GM18861 (cell line): Measurements from ENCODE around the gene SFXN5.
A peak's percentile ranks its signal among the peaks of the same experiment; 100 is the strongest.

Source experiments
- ATAC-seq: cut with Tn5 transposase; IDR thresholded peaks from one replicate; pipeline ENCODE4 v1.9.1; 2021; ENCODE audit not compliant: unreplicated experiment

Gene SFXN5

DNA sequence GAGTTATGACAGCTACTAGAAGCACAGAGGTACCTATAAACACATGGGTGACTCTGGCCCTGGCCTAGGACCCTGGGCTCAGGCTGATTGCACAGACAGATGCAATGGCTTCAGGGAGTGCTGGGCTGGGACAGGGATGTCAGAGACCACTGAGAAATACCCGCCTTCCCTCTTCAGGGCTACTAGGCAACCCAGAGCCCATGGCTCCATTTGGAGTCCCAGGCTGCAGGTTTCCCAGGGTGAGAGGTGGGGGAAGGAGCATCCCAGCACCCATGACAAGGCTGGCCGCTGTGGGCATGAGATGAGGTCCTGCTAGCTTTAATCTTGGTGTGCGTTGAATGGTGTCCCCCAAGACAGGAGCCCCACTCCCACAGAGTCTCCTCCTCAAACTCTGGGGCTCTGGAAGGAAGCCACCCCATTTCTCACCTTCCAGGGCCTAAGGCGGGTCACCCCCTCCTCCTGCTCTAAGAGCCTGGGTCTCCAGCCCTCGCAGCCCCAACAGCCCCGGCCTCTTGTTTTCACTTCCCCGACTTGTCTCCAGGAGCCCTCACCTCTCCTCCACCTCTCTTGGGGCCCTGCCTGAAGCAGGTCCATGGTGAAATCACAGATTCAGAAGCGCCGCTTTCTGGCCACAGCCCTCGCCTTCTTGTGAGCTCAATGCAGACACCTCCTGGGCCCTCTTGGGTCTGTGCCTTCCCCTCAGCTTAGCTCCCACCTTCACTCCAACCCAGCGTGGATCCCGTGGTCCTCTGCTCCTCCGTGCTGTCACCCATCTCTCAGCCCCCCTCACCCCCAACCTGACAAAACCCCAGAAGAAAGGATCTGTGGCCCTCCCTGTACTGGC lies 112.7 kb downstream of the SFXN5 start:
- ATAC-seq: no peak

DNA sequence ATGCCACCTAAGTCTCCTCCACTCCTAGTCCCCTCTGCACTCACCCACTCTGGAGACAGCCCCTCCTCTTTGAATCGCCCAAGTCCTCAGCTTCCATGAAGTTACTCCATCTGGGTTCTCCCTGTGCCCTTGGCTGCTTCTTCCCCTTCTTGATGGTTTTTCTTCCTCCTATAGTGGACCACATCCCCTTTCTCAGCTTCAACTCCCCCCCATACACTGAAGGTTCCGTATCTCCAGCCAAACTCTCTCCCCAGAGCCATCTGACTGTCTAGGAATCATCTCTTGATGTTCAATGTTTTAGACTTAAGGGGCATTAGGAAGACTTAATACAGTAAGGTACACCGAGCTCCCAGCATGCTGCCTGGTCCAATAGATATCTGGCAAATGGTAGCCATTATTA lies 114.6 kb downstream of the SFXN5 start:
- no peak for ATAC-seq

DNA sequence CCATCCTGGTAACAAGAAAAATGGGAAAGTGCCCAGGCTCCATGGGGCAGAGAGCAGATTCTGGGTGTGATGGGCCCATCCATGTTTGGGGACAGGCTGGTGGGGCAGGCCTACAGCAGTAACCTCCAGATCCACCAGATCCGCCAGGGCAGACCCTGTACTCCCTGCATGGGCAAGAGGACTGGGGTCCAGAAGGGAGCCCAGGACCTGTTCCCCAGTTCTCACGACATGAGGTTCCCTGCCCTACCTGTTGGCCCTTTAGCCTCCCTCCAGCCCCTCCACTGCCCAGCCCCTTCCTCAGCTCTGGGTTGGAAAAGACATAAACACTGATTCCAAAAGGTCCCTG lies 115.5 kb downstream of the SFXN5 start:
- no peak for ATAC-seq

DNA sequence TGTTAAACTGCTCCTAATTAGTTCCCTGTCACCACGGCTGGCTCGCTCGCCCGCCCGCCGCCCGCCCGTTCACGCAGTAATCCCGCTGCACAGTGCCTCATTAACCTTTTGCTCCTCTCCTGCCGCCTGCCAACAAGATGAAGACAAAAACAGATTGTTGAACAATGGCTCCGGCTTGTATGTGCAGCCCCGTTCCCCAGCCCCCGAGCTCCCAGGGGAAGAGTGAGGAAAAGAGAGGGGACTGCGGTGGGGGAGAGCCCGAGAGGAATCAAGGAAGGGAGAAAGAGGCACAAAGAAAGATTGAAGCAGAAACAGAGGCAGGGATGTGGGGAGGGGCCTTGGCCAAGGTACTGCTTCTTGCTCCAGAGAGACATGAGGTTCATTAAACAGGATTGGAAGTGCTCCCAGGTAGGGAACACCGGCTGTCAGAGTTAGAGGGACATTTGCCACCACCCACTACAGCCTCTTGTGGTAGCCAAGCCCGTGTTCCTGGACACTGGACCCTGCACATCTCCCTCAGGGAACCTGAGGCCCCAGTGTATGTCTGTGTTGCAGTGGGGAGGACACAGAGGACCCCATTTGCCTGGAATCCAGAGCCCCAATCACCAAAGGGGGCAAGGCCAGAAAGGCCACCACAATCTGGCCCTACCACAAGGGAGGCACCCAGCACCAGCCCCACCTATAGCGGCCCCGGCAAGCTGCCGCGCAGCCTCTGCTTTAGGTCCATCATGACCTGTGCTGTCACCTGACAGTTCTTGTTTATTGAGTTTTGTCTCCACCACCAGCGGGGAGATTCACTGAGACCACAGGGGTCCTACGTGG lies 116.1 kb downstream of the SFXN5 start:
- ATAC-seq: no peak

DNA sequence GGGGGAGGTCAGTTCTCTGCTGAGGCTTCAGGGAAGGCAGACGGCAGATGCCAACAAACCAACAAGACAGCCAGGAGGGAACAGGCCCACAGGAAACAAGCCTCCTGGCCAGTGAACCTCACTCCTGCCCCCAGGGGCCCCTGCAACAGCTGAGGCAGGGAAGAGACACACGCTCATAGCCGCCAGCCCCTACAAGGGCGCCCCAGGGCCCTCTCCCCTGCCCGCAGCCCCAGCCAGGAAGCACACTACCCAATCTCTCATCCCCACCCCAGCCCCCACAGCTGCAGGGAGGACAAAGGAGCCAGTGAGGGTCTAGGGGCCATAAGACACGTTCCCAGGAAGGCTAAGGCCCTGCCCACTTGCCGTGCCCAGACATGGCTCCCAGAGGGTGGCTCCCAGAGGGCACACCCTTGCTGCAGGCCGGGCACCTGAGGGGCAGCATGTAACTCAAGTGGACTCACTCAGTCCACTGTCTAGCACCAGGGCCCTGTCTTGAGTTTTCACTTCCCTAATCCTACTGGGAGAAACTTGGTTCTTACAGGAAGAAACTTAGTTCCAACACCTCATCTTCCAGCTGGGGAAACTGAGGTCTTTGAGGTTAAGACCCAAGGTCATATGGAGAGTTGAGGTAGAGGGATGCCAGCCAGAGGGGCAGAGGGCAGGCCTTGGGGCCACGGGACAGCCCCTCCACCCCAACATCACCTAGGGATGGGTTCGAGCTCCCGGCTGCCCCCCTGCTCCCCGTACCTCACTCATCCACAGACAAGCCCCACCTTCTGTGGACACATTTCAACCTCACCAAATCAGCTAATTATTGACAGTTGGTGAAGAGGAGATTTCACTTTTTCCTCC lies 116.9 kb downstream of the SFXN5 start:
- ATAC-seq: no peak

DNA sequence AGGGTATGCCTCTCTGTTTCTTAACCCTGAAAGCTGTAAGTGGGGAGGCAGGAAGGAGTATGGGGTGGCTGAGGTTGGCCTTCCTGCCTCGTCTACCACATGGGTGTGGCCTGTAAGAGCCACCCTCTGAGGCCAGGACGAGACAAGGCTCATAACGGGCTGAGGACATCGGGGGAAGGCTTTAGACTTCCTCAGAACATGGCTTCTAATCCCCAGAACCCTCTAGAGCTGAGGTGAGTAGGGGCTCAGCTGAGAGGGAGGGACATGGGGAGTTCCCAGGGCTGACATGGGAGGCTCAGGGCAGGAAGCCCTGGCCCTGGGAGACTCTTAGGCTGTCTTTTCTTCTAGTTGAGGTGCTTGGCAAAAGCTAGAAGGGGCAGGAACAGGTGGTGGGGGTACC lies 117.5 kb downstream of the SFXN5 start:
- ATAC-seq: peak; percentile 66

DNA sequence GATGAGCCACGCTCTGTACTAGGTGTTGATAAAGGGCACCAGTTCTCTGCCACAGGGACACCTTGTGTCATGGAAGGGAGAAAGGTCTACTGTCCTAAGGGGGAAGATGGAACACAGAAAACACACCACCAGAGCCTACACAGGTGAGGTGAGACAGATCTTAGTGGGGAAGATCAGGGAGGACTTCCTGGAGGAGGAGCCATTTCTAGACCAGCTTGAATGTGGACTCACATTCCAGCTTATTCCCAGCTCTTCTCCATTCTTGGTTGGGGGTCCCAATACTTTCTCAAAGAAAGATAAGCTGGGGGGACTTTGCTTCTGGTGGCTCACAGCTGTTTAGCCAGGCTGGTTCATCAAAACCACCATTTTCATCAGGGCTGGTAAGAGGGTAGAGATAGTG lies 118.0 kb downstream of the SFXN5 start:
- ATAC-seq: no peak

DNA sequence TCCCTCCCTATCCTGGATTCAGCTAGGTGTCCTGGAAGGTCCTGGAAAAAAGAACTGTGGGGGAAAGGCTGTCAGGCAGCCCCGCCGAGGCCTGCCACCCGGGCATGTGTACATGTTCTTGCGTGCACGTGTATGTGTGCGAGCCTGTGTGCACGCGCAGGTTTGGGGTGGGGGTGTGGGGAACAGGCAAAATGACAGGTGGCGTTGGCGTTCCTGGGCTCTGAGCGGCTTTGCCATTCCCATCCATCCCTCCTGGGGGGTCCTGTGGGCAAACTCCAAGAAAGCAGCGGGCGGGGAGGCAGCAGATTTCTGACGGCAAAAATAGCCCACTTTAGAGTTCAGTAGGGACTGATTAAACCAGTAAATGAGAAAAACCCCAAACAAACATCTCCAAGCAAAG lies 118.6 kb downstream of the SFXN5 start:
- no peak for ATAC-seq

DNA sequence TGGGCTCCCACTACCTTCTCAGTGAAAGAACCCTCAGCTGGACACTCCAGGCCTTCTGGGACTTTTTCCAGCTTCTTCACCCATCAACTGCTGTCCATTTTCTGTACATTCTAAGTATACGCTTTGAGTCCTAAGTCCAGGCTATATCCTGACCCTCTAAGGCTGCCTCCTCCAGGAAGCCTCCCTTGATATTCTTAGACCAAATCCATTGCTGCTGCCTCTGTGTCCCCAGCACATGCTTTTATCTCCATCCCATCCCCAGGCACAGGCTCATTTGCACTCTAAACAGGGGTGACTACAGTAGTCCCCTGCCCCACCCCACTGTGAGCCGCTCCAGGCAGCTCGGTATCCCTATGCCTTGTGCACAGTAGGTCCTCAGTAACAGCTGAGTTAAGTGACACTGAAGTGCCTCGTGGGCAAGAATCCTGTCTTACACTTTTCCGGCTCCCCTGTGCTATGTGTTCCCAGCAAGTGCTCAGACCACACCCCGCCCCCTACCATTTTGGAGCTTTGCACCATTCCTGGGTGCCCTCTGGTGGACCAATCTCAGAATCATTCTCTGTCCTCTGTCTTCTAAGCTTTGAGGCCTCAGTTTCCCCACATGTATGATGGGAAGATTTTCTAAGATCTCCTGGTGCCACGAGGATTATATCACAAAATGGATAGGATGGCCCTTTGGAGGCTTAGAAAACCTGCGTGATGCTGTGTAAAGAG lies 119.2 kb downstream of the SFXN5 start:
- ATAC-seq: no peak

DNA sequence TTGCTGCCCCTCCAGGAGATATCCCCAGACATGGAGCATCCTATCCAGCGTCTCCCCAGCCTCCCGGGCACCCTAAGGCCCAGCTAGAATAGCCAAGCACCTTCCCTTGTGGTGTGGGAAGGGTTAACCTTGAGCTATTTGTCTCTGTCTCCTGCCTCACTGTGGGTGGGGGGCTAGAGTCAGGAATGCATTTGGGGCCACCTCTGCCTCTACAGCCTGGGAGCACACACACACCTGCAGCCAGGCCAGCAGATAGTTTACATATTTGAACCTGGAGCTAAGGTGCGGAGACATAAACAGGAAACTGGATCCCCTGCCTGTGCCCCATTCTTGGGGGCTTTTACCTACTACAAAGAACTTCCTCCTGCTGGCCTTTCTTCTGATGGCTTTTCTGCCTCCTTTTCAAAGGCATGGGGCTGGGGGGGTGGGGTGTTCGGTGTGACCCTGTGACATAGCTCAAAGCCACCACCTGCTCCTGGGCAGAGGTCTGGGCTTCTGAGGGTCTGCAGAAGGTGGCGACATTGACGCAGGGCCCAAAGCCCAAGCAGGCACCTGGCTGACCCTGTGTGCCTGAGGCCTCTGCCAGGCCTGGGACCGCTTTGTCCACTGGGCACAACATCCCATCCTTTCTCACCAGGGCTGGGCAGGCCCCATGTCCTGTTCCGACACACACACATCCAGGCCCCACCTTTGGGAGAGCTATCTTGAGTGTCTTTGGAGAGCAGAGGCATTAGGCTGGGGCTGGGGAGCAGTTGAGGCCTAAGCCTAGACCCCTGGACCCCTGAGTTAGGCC lies 120.0 kb downstream of the SFXN5 start:
- no peak for ATAC-seq

DNA sequence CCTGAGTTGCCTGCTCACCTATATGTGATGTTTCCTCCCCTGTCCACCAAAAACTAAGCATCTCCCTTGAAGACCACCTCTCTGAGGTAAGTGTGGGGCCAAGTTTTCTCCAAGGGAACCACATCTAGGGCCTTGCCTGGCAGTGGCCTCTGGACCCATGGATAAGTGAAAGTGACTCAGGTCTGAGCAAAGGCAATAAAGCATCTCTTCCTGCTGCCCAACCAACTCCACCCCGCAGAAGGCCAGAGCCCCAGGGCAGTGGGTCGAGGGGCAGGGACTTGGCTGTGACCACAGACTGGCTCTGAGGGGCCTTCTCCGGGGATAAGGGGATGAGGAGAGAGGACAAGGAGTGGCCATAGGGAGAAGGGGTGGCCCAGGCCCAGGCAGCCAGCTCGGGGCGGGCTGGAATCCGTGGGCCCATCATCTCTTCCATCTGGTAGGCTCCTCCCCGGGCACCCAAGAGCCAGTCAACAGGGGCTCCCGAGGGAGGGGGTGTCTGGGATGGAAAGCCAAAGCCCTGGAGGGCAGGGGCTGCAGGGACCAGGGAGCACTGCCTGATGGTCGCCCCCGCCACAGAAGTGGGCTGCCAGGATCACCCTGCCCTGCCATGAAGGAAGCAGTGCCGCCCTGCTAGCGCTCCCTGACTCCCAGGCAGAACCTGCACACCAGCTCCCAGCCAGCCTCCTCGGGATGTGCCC lies 120.8 kb downstream of the SFXN5 start:
- no peak for ATAC-seq

DNA sequence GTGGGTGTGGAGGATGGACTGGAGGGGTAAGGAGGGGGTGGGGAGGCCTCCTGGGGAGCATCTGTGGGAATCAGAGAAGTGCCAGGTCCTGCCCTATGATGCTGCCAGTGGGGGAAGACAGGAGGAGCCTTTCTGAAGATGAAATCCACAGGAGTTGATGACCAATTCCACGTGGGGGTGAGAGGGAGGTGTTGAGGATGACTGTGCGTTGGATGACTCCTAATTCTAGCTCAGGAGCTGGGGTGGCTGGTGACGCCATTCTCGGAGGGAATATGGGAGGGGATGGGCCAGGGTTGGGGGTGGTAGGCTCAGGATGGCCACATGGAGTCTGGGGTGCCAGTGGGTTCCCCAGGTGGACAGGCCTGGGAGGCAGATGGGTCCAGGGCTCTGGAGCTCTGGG lies 121.9 kb downstream of the SFXN5 start:
- ATAC-seq: no peak

DNA sequence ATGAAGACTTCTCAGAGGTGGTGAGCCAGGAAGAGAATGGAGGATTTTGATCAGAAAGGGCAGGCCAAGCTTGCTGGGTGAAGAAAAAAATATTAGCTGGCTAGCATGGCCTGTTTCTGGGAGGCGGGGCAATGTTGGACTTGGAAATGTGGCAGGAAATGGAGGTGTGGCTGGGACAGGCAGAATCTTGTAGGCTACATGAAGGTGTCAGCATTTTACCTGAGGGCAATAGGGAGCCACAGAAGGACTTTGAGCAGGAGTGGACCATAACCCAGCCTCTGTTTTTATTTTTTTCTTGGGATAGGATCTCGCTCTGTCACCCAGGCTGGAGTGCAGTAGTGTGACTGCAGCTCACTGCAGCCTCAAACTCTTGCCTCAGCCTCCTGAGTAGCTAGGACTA lies 122.5 kb downstream of the SFXN5 start:
- no peak for ATAC-seq

DNA sequence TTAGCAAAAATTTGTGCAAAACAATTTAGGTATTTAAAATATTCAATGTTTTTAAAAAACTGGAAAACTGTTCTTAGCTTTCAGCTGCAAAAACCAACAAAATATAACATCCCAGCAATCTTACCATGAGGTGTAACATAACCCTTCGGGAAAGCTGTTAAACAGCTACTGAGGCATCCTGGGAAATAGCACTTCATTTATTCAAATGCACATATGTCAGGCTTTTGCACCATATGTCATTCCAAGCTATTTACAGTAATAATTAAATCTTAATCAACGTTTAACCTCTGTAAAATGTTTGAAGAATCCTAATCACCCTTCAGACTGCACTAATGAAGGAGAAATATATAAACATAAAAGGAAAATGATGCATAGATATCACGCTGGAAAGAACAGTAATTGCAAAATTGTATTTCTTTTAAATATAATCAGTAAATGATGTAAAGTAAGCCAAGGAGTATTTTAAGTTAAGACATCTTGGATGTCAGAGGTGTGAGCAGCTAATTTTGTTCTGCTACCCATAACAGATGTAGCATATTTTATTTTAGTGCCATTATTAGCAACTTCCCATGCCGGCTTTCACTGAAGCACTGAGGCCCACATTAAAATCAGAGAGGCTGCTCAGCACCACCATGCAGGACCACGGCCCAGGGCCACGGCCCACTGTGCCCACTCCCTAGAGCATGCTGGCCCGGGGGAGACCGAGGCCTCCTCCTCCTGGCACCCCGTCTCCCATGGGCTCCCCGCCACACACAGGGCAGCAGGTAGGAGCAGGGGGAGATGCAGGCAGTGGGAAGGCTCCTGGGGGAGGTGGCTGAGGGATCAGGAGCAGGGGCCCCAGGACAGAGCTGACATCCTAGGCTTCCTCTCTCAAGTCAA lies 123.3 kb downstream of the SFXN5 start:
- no peak for ATAC-seq

DNA sequence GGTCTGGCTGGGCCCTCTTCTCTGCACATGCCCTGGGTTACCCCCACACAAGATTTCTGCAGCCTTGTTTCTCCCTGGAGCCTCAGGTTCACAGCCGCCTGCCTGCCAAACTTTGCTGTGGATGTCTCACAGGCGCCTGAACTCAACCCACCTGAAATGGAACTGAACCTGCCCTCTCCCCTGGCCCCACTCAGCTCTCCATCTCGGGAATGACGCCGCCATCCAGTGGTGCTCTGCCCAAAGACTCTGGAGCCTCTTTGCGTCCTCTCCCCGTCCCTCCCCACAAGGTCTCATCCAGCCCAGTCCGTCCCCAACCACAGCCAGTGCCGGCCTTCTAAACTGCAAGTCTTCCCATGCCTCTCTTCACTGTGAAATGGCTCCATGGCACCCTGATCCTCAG lies 125.0 kb downstream of the SFXN5 start:
- ATAC-seq: no peak

DNA sequence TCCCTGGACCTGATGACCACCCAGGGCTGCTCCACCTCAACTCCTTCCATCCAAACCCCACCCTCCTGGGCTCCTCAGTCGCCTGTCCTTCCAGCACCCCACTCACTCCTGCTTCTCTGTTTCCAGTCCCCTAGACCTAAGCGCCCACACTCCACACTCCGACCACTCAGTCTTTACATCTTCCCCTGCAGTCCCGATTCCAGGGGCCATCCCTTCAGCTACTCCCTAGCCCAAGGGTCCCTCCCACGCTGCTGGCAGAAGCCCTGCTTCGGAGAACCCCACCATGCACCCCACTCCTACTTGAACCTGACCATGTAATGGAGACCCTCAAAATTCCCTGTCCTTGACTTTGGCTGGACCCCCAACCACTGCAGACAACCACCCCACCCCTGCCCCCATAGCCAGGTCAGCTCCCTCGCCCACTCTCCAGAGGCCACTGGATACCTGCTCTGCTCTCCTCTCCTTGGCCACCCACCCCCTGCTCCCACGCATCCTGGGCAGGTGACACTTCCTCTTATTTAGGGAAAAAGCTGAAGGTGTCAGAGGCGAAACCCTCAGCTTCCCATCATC lies 126.0 kb downstream of the SFXN5 start:
- no peak for ATAC-seq

DNA sequence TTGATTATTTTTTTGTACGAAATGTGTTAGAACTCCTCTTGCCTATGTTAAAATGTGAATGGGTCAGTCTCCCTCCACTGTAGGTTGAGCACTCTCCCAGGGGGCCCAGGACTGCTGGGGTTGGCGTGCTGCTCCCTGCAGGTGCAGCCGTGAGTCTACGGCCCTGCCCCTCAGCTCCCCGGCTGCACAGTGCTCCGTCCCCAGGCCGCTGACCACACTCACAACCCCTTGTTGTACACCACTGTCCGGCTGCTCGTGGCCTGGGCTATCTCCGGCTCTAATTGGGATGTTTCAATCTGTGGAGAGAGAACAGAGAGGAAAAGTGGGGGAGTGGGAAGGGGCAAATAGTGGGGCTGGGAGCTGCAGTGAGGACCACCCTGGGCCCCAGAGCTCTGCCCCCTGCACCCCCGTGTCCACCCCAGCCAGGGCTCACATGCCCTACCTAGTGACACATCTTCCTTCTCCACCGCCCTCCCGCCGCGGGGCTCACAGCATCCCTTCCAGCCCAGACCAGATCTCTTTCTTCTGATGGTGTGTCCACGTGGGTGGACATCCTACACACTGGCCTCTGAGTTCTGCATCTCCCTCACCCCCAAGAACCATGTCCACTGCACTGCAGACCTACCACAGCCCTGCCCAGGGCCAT lies 126.6 kb downstream of the SFXN5 start:
- ATAC-seq: no peak
